ENCODE data around the gene CMTM3.

CMTM3 gene

DNA sequence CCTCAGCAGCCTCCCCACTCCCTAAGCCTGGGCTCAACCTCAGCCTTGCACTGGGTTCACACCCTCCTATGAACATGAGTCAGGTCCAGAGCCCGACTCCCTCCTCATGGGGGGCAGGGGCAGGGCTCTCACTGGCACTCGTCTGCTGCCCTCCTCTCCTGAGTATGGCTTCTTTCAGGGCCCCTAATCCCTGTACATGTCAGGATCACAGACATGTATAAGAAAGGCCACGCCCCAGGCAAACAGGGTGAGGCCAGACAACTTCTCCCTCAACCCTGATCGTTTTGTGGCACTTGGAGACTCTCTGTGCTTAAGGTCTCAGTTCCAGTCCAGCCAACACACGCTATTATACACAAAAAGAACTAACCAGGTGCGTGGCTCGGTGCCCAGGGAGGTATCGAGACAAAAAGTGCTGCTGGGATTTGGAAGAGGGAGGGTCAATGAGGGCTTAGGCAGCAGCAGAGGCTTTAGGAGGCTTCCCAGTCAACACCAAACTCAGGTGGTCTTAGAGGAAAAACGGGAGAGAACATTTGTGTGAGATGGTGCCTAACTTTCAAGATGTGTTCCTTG is 45.2 kb downstream of the CMTM3 start:
- TF ChIP-seq, protein P1, sequence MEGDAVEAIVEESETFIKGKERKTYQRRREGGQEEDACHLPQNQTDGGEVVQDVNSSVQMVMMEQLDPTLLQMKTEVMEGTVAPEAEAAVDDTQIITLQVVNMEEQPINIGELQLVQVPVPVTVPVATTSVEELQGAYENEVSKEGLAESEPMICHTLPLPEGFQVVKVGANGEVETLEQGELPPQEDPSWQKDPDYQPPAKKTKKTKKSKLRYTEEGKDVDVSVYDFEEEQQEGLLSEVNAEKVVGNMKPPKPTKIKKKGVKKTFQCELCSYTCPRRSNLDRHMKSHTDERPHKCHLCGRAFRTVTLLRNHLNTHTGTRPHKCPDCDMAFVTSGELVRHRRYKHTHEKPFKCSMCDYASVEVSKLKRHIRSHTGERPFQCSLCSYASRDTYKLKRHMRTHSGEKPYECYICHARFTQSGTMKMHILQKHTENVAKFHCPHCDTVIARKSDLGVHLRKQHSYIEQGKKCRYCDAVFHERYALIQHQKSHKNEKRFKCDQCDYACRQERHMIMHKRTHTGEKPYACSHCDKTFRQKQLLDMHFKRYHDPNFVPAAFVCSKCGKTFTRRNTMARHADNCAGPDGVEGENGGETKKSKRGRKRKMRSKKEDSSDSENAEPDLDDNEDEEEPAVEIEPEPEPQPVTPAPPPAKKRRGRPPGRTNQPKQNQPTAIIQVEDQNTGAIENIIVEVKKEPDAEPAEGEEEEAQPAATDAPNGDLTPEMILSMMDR (IDR thresholded peaks at IDR 0.05; ENCODE audit: borderline replicate concordance, insufficient read depth, low read depth, low read length) = no peak
- H3K4me3 ChIP-seq (ENCODE audit: low read depth, low read length) = no peak overlapping the region

DNA sequence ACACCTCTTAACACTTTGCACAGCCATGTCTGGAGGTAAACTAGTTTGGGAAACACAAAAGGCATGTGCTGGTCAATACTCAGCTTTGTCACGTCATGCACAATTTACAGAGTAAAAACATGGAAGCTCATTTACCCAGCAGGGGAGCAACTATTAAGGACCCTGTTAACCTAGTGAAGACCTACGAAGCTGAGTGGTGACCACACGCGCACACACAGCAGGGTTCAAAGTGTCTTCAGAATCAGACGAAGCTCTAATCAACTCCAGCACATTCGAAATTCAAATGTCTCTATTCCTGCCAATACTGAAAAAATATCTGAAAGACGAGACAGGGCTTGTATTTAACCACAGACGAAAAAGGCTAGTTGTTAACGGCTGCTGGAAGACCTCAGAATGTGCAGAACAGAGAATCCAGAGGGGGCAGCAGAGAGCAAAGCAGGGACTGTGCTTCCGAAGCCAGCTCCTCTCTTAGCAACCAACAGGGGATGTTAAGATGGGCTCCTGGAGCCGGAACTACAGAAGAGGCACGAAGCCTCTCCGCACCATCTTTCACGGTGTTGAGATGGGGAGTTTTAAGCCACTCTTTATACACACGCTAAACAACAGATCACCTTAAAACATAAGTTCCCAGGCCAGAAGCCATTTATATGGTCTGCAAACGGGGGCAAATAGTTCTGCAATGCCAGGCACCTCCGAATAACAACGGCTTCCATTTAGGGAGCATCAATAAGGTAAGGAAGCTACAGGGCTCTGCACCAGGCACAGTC is 46.4 kb downstream of the CMTM3 start:
- H3K4me3 ChIP-seq (ENCODE audit: low read depth, low read length) = no peak overlapping the region
- TF ChIP-seq, protein P1 (IDR thresholded peaks at IDR 0.05; ENCODE audit: borderline replicate concordance, insufficient read depth, low read depth, low read length) = peak; percentile 95

DNA sequence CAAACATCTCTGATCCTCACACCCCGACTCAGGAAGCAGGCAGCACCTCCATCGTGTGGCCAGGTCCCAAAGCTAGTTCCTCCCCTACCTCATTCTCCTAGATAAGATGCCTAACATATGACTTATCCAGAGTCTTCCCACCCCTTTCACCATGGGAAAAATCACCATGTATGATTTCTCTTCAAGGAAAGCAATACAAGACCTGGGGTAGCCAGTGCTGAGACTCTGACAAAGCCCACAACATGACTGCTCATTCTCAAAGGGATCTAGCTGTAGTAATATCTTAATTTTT is 46.9 kb downstream of the CMTM3 start:
- TF ChIP-seq, protein P1 (IDR thresholded peaks at IDR 0.05; ENCODE audit: borderline replicate concordance, insufficient read depth, low read depth, low read length) = no peak
- H3K4me3 ChIP-seq (ENCODE audit: low read depth, low read length) = no peak overlapping the region

- no peak overlapping the region for H3K4me3 ChIP-seq (ENCODE audit: low read depth, low read length)
- TF ChIP-seq, protein P1 (IDR thresholded peaks at IDR 0.05; ENCODE audit: borderline replicate concordance, insufficient read depth, low read depth, low read length) = no peak
Observed at GRCh38 chr16:66651965-66652364, 47.5 kb downstream of the CMTM3 start.

DNA sequence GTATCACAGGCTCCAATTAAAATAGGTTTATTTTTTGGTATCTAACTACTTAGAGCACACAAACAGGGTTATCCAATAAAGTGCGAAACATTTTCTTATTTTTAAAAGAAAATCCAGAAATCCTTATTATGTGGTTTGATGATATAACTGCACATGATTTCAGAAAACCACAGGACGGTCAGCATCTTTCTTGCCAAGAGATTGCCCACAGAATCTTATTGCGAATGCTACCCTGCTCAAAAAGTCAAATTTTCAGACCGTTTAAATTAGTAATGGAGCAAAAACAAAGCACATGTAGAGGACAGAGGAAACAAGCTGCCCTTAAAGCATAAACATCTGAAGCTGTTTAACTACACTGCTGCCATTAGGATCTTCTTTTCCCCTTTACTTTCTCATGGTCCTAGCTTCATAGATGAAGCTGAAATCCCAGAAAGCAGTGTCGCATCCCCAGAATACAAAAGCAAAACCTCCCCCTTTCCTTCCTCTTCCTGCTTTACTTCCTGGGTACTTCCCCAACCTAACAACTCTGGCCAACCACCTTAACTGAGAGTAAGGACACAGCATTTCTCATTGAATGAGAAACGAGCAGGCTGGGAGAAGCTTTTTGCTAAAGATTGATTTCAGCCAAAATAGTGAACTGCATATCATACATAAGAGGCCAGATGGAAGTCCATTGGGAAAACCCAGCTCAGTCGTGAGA is 48.3 kb downstream of the CMTM3 start:
- H3K4me3 ChIP-seq (ENCODE audit: low read depth, low read length) = no peak overlapping the region
- TF ChIP-seq, protein P1 (IDR thresholded peaks at IDR 0.05; ENCODE audit: borderline replicate concordance, insufficient read depth, low read depth, low read length) = no peak

DNA sequence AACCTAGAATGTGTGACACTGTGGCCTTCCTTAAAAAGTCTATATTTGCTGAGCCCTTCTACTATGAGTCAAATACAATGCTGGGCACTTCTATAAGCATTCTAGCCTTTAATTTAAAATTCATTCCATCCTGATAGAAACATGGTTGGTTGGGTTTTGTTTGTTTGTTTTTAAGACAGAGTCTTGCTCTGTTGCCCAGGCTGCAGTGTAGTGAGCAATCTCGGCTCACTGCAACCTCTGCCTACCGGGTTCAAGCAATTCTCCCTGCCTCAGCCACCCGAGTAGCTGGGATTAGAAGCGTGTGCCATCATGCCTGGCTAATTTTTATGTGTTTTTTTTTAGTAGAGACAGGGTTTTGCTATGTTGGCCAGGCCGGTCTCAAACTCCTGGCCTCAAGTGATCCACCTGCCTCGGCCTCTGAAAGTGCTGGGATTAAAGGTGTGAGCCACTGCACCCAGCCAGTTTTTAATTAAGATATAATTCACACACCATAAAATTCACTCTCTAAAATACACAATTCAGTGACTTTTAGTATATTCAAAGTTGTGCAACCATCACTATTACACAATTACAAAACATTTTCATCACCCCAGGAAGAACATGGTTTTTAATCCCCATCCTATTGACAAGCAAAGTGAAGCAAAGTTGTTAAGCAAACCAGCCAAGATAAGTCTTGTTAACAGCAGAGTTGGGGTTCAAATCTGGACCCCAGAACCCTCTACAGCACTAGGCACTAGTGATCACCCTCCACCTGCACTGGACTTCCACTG is 49.3 kb downstream of the CMTM3 start:
- TF ChIP-seq, protein P1 (IDR thresholded peaks at IDR 0.05; ENCODE audit: borderline replicate concordance, insufficient read depth, low read depth, low read length) = no peak
- H3K4me3 ChIP-seq (ENCODE audit: low read depth, low read length) = no peak overlapping the region
